ENCODE data around the gene LRRC56. TPM values are rescaled to one million over a fixed set of nuclear protein-coding genes. Genes with fewer than 3 reads are reported as not detected.

The LRRC56 gene
- total and polyA plus RNA-seq, 2 of the 13 experiments (the other 11 are each of a cell fraction or from before 2014, with no cell fraction given): 0.11 to 0.29 TPM

GRCh38 chr11:571802-572185 is 34.5 kb downstream of the LRRC56 start:
- CTCF ChIA-PET (ENCODE audit: low intra/inter-chr PET ratio, low total read pairs): no interaction called here
- Histone ChIP-seq H3K36me3 (replicated peaks in 1 of 2; ENCODE audit: control insufficient read depth in 1 of 2, insufficient read depth in 2 of 2, low read length in 2 of 2) (no peaks in the 10 kb centered on the region), H3K79me2 (ENCODE audit: insufficient read depth, low read length) (peaks cover 11% of the 10 kb centered on the region), H3K4me3 (replicated peaks in 1 of 3; ENCODE audit: insufficient read depth in 1 of 3, low read depth in 2 of 3, low read length in 3 of 3) (no peak overlapping the region; a peak in 1 of 6 replicates), H3K4me2 (ENCODE audit: low read depth, low read length) (peak overlapping the region; percentile 18; the same call in 1 of the 2 replicates), H3K4me1 (ENCODE audit: insufficient read depth, low read length) (peaks cover 54% of the 10 kb centered on the region), H4K20me1 (ENCODE audit: insufficient read depth, low read length) (peaks cover 10% of the 10 kb centered on the region; the same call in 1 of the 2 replicates), H3K27me3 (ENCODE audit: control insufficient read depth in 1 of 2, insufficient read depth in 2 of 2, low read length in 2 of 2) (no peaks in the 10 kb centered on the region; a peak in 2 of 5 replicates), H3K9me3 (ENCODE audit: low read length) (no peaks in the 10 kb centered on the region), H3K27ac (ENCODE audit: extremely low read length, insufficient read depth, low read length) (no peak overlapping the region), H3K9ac (ENCODE audit: insufficient read depth, low read depth, low read length) (no peak overlapping the region), H2AFZ (ENCODE audit: low read length) (no peak overlapping the region)
- in situ Hi-C loops (cut with HindIII; ENCODE audit: extremely low pct_ligation_motif_present, low pct_unique_long_range_greater_than_20kb) (no loop called here), intact Hi-C loops (cut with micrococcal nuclease; ENCODE audit: unreplicated experiment) (no loop called here)
- DNase-seq (ENCODE audit: low spot score) (no peak), FAIRE-seq (no peak), ATAC-seq (no peak)
- TF ChIP-seq RBM22 (optimal IDR thresholded peaks at IDR 0.05; ENCODE audit: low read length) (no peak), RCOR2 (CRISPR knock-in tag; IDR thresholded peaks at IDR 0.05) (no peak)
- 42% methylated on average over 5 of the region's 8 CpGs for WGBS (ENCODE audit: low lambda C conversion rate)
- no TSS peak for BruUV-seq (replicated peaks)
- POLR2A ChIA-PET: interaction anchor here (1.4 kb wide), 1 partner anchor 10 kb away, joined by 4 read pairs; no protein-coding TSS in a partner anchor

GRCh38 chr11:573146-573759 is 35.9 kb downstream of the LRRC56 start:
- Histone ChIP-seq H3K4me1 (ENCODE audit: insufficient read depth, low read length) (peaks cover 55% of the 10 kb centered on the region), H3K4me2 (ENCODE audit: low read depth, low read length) (peak overlapping the region; percentile 63), H3K36me3 (replicated peaks in 1 of 2; ENCODE audit: control insufficient read depth in 1 of 2, insufficient read depth in 2 of 2, low read length in 2 of 2) (peaks cover 0 to 1% of the 10 kb centered on the region in 2 experiments; a peak in 1 of 5 replicates), H2AFZ (ENCODE audit: low read length) (no peak overlapping the region), H3K79me2 (ENCODE audit: insufficient read depth, low read length) (peaks cover 15% of the 10 kb centered on the region), H3K9me3 (ENCODE audit: low read length) (no peaks in the 10 kb centered on the region), H4K20me1 (ENCODE audit: insufficient read depth, low read length) (peaks cover 15% of the 10 kb centered on the region), H3K9ac (ENCODE audit: insufficient read depth, low read depth, low read length) (no peak overlapping the region), H3K27ac (ENCODE audit: extremely low read length, insufficient read depth, low read length) (no peak overlapping the region), H3K27me3 (ENCODE audit: control insufficient read depth in 1 of 2, insufficient read depth in 2 of 2, low read length in 2 of 2) (no peaks in the 10 kb centered on the region; a peak in 2 of 5 replicates), H3K4me3 (replicated peaks in 1 of 3; ENCODE audit: insufficient read depth in 1 of 3, low read depth in 2 of 3, low read length in 3 of 3) (no peak overlapping the region; a peak in 1 of 6 replicates)
- no TSS peak for BruUV-seq (replicated peaks)
- ChIA-PET CTCF (ENCODE audit: low intra/inter-chr PET ratio, low total read pairs) (no interaction called here), POLR2A (interaction anchor here (0.6 kb wide), 1 partner anchor 26 kb away, joined by 5 read pairs; no protein-coding TSS in a partner anchor)
- no peak; the same call in 2 of the 3 replicates for ATAC-seq
- DNase-seq (ENCODE audit: low spot score): peak; percentile 42
- in situ Hi-C loops (cut with HindIII; ENCODE audit: extremely low pct_ligation_motif_present, low pct_unique_long_range_greater_than_20kb) (no loop called here), intact Hi-C loops (cut with micrococcal nuclease; ENCODE audit: unreplicated experiment) (no loop called here)
- no peak for FAIRE-seq
- WGBS (ENCODE audit: low lambda C conversion rate): 21% methylated on average over 7 of the region's 16 CpGs
- TF ChIP-seq BORCS8-MEF2B (CRISPR knock-in tag; IDR thresholded peaks at IDR 0.05) (no peak), ZNF629 (CRISPR knock-in tag; conservative IDR thresholded peaks at IDR 0.05) (no peak), ZNF557 (CRISPR knock-in tag; IDR thresholded peaks at IDR 0.05) (no peak)
- TF ChIP-seq, protein P1, sequence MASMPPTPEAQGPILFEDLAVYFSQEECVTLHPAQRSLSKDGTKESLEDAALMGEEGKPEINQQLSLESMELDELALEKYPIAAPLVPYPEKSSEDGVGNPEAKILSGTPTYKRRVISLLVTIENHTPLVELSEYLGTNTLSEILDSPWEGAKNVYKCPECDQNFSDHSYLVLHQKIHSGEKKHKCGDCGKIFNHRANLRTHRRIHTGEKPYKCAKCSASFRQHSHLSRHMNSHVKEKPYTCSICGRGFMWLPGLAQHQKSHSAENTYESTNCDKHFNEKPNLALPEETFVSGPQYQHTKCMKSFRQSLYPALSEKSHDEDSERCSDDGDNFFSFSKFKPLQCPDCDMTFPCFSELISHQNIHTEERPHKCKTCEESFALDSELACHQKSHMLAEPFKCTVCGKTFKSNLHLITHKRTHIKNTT (CRISPR knock-in tag; IDR thresholded peaks at IDR 0.05): no peak
- TF ChIP-seq, protein P2, sequence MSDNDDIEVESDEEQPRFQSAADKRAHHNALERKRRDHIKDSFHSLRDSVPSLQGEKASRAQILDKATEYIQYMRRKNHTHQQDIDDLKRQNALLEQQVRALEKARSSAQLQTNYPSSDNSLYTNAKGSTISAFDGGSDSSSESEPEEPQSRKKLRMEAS (IDR thresholded peaks at IDR 0.05): peak; percentile 76
- TF ChIP-seq, protein P3, sequence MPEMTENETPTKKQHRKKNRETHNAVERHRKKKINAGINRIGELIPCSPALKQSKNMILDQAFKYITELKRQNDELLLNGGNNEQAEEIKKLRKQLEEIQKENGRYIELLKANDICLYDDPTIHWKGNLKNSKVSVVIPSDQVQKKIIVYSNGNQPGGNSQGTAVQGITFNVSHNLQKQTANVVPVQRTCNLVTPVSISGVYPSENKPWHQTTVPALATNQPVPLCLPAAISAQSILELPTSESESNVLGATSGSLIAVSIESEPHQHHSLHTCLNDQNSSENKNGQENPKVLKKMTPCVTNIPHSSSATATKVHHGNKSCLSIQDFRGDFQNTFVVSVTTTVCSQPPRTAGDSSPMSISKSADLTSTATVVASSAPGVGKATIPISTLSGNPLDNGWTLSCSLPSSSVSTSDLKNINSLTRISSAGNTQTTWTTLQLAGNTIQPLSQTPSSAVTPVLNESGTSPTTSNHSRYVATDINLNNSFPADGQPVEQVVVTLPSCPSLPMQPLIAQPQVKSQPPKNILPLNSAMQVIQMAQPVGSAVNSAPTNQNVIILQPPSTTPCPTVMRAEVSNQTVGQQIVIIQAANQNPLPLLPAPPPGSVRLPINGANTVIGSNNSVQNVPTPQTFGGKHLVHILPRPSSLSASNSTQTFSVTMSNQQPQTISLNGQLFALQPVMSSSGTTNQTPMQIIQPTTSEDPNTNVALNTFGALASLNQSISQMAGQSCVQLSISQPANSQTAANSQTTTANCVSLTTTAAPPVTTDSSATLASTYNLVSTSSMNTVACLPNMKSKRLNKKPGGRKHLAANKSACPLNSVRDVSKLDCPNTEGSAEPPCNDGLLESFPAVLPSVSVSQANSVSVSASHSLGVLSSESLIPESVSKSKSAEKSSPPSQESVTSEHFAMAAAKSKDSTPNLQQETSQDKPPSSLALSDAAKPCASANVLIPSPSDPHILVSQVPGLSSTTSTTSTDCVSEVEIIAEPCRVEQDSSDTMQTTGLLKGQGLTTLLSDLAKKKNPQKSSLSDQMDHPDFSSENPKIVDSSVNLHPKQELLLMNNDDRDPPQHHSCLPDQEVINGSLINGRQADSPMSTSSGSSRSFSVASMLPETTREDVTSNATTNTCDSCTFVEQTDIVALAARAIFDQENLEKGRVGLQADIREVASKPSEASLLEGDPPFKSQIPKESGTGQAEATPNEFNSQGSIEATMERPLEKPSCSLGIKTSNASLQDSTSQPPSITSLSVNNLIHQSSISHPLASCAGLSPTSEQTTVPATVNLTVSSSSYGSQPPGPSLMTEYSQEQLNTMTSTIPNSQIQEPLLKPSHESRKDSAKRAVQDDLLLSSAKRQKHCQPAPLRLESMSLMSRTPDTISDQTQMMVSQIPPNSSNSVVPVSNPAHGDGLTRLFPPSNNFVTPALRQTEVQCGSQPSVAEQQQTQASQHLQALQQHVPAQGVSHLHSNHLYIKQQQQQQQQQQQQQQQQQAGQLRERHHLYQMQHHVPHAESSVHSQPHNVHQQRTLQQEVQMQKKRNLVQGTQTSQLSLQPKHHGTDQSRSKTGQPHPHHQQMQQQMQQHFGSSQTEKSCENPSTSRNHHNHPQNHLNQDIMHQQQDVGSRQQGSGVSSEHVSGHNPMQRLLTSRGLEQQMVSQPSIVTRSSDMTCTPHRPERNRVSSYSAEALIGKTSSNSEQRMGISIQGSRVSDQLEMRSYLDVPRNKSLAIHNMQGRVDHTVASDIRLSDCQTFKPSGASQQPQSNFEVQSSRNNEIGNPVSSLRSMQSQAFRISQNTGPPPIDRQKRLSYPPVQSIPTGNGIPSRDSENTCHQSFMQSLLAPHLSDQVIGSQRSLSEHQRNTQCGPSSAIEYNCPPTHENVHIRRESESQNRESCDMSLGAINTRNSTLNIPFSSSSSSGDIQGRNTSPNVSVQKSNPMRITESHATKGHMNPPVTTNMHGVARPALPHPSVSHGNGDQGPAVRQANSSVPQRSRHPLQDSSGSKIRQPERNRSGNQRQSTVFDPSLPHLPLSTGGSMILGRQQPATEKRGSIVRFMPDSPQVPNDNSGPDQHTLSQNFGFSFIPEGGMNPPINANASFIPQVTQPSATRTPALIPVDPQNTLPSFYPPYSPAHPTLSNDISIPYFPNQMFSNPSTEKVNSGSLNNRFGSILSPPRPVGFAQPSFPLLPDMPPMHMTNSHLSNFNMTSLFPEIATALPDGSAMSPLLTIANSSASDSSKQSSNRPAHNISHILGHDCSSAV (CRISPR knock-in tag; IDR thresholded peaks at IDR 0.05; ENCODE audit: borderline replicate concordance): no peak
